ENCODE data around the gene ZFP90. TPM values are rescaled to one million over a fixed set of nuclear protein-coding genes. Genes with fewer than 3 reads are reported as not detected.

ZFP90 gene
- total and polyA plus RNA-seq, 9 of the 15 experiments (the other 6 are each of a cell fraction or from before 2014, with no cell fraction given) = 0.66 to 2.9 (median 2.3) TPM

GRCh38 chr16:68529931-68530701 is 9.0 kb upstream of the ZFP90 start (continued):
- no peak for TF ChIP-seq RERE (CRISPR knock-in tag; IDR thresholded peaks at IDR 0.05; ENCODE audit: borderline replicate concordance)
- TF ChIP-seq DMBX1 (CRISPR knock-in tag; IDR thresholded peaks at IDR 0.05; ENCODE audit: borderline replicate concordance) = no peak
- no peak for TF ChIP-seq KHSRP (IDR thresholded peaks at IDR 0.05)
- TF ChIP-seq MCM2 (IDR thresholded peaks at IDR 0.05; ENCODE audit: low read depth) = no peak

GRCh38 chr16:68533937-68534336 is 5.2 kb upstream of the ZFP90 start:
- no peak overlapping the region for H3K27ac ChIP-seq (ENCODE audit: extremely low read depth, low read depth, low read length)
- intact Hi-C loops (cut with micrococcal nuclease) = no loop called here
- H3K27me3 ChIP-seq (ENCODE audit: control insufficient read depth in 2 of 2, insufficient read depth in 2 of 2, low read length in 2 of 2) = peaks cover 0 to 8% of the 10 kb centered on the region in 2 experiments; a peak in 1 of 5 replicates
- H3K9me3 ChIP-seq (replicated peaks; ENCODE audit: control insufficient read depth, insufficient read depth, low read depth, low read length) = no peaks in the 10 kb centered on the region
- in situ Hi-C loops (cut with MboI) = no loop called here
- H3K36me3 ChIP-seq (ENCODE audit: control insufficient read depth, insufficient read depth, low read length) = no peaks in the 10 kb centered on the region
- no peaks in the 10 kb centered on the region for H4K20me1 ChIP-seq (replicated peaks; ENCODE audit: control insufficient read depth, insufficient read depth, low read length)
- ATAC-seq = no peak
- H3K9ac ChIP-seq (ENCODE audit: insufficient read depth in 1 of 2, low read depth in 2 of 2, low read length in 2 of 2) = no peak overlapping the region
- peaks cover 0 to 11% of the 10 kb centered on the region in 2 experiments; a peak in 3 of 5 replicates for H3K4me1 ChIP-seq (replicated peaks in 1 of 2; ENCODE audit: control insufficient read depth in 2 of 2, insufficient read depth in 2 of 2, low read length in 2 of 2)
- ChIA-PET CTCF (ENCODE audit: low intra/inter-chr PET ratio) (no interaction called here), POLR2A (no interaction called here)
- DNase-seq (ENCODE audit: extremely low read depth in 1 of 4, low spot score in 3 of 4) = no peak
- no peaks in the 10 kb centered on the region for H3K79me2 ChIP-seq (ENCODE audit: control insufficient read depth, insufficient read depth, low read length)
- WGBS (ENCODE audit: insufficient coverage, low coverage, missing lambda C conversion rate) = 16% methylated on average over 4 of the region's 5 CpGs
- no peaks in the 10 kb centered on the region for H3K9me1 ChIP-seq (ENCODE audit: control insufficient read depth, insufficient read depth, low read length)
- no peak overlapping the region for H3K4me3 ChIP-seq
- no peak for FAIRE-seq
- H3K4me2 ChIP-seq (ENCODE audit: insufficient read depth, low read length) = no peak overlapping the region
- H2AFZ ChIP-seq (ENCODE audit: low read depth, low read length) = no peak overlapping the region
- BruUV-seq (replicated peaks) = no TSS peak
- TF ChIP-seq PRPF4 (IDR thresholded peaks at IDR 0.05; ENCODE audit: insufficient read depth, low read depth, low read length, poor library complexity, severe bottlenecking) = no peak
- no peak for TF ChIP-seq CREB1 (IDR thresholded peaks at IDR 0.05)
- no peak for TF ChIP-seq CREB1 (CRISPR knock-in tag; IDR thresholded peaks at IDR 0.05)
- TF ChIP-seq ZNF764 (CRISPR knock-in tag; IDR thresholded peaks at IDR 0.05; ENCODE audit: low read depth) = no peak
- TF ChIP-seq RFX7 (CRISPR knock-in tag; IDR thresholded peaks at IDR 0.05) = no peak
- no peak for TF ChIP-seq USF1 (CRISPR knock-in tag; IDR thresholded peaks at IDR 0.05)
- TF ChIP-seq ZNF12 (CRISPR knock-in tag; IDR thresholded peaks at IDR 0.05) = no peak
- TF ChIP-seq HNRNPUL1 (IDR thresholded peaks at IDR 0.05; ENCODE audit: low read length) = no peak
- no peak for TF ChIP-seq SRSF7 (optimal IDR thresholded peaks at IDR 0.05; ENCODE audit: low read depth, low read length)
- no peak for TF ChIP-seq ZNF778 (CRISPR knock-in tag; IDR thresholded peaks at IDR 0.05)
- TF ChIP-seq GTF2E2 (tag; IDR thresholded peaks at IDR 0.05) = no peak
- TF ChIP-seq SRSF1 (IDR thresholded peaks at IDR 0.05; ENCODE audit: low read depth, low read length) = no peak

All from K562 (cell line).